Activated naive CD8-positive, alpha-beta T cell treated with anti-CD3 and anti-CD28 coated beads, Interleukin-2, amount 50 U/mL, for 16 hours (primary cell): ENCODE data around the gene PAFAH1B2.
"Not testable (repeated sequence)": the region's sequence is repeated elsewhere in the genome, so short reads cannot be mapped to it uniquely, and the experiment has no call there.

ENCODE experiments used
- DNase-seq: peaks from one replicate; pipeline ENCODE4 v3.0.0-alpha.2; 2020; ENCODE audit warnings: low read depth, low spot score

PAFAH1B2 gene

GRCh38 chr11:117127171-117127901 lies 16.8 kb upstream of the PAFAH1B2 start:
- DNase-seq = no peak

- DNase-seq = no peak
These were observed 15.8 kb upstream of the PAFAH1B2 start for GRCh38 chr11:117128289-117128688.

GRCh38 chr11:117130396-117130795 lies 13.7 kb upstream of the PAFAH1B2 start:
- DNase-seq = not testable (repeated sequence)

GRCh38 chr11:117130879-117131278 lies 13.2 kb upstream of the PAFAH1B2 start:
- no peak for DNase-seq

- DNase-seq = no peak
These were observed 9.7 kb upstream of the PAFAH1B2 start for GRCh38 chr11:117134431-117134830.

- not testable (repeated sequence) for DNase-seq
These were observed 9.1 kb upstream of the PAFAH1B2 start for GRCh38 chr11:117134979-117135378.

- not testable (repeated sequence) for DNase-seq
These were observed 6.6 kb upstream of the PAFAH1B2 start for GRCh38 chr11:117137223-117138086.

GRCh38 chr11:117143390-117143789 lies 697 bp upstream of the PAFAH1B2 start:
- no peak for DNase-seq

GRCh38 chr11:117144477-117145392 lies 648 bp downstream of the PAFAH1B2 start:
- DNase-seq = no peak

GRCh38 chr11:117145393-117145761 lies 1.3 kb downstream of the PAFAH1B2 start:
- no peak for DNase-seq

- DNase-seq = no peak
These were observed 2.4 kb downstream of the PAFAH1B2 start for GRCh38 chr11:117146521-117146920.

GRCh38 chr11:117152066-117152465 lies 8.0 kb downstream of the PAFAH1B2 start:
- DNase-seq = no peak

- DNase-seq = no peak
These were observed 10.4 kb downstream of the PAFAH1B2 start for GRCh38 chr11:117154468-117154867.

GRCh38 chr11:117157507-117157906 lies 13.4 kb downstream of the PAFAH1B2 start:
- no peak for DNase-seq

- DNase-seq = no peak
These were observed 15.8 kb downstream of the PAFAH1B2 start for GRCh38 chr11:117159892-117160291.

GRCh38 chr11:117160826-117161225 lies 16.7 kb downstream of the PAFAH1B2 start:
- no peak for DNase-seq

- no peak for DNase-seq
These were observed 22.4 kb downstream of the PAFAH1B2 start for GRCh38 chr11:117166491-117166890.

- DNase-seq = no peak
These were observed 25.6 kb downstream of the PAFAH1B2 start for GRCh38 chr11:117169736-117170135.

- no peak for DNase-seq
These were observed 26.1 kb downstream of the PAFAH1B2 start for GRCh38 chr11:117170210-117170609.

- no peak for DNase-seq
These were observed 26.9 kb downstream of the PAFAH1B2 start for GRCh38 chr11:117171007-117171403.

- DNase-seq = no peak
These were observed 27.4 kb downstream of the PAFAH1B2 start for GRCh38 chr11:117171404-117172061.
